Measurements from ENCODE around the gene AOPEP.

The AOPEP gene

GRCh38 chr9:95062596-95063065 lies 336.1 kb downstream of the AOPEP start:
- no peak for DNase-seq (ENCODE audit: low read depth)

DNA sequence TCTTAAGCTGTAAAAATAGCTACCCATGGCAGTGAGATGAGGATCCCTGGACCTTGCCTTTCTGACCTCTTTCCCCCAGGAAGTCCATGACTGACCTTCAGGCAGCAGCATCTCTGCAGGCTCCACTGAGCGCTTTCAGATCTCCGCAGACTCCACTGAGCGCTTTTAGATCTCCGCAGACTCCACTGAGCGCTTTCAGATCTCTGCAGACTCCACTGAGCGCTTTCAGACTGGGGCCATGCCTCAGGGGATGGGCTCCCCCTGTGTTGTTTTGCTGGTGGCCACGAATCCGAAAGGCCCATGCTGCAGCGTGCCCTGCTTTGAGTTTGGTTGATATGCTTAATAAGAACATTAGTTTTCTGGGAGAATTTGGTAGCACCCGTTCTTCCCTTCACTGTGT lies 336.8 kb downstream of the AOPEP start:
- no peak for DNase-seq (ENCODE audit: low read depth)

GRCh38 chr9:95065224-95065623 lies 338.7 kb downstream of the AOPEP start:
- DNase-seq (ENCODE audit: low read depth) = no peak

GRCh38 chr9:95067057-95067456 lies 340.6 kb downstream of the AOPEP start:
- no peak for DNase-seq (ENCODE audit: low read depth)

GRCh38 chr9:95067897-95068296 lies 341.4 kb downstream of the AOPEP start:
- no peak for DNase-seq (ENCODE audit: low read depth)

DNA sequence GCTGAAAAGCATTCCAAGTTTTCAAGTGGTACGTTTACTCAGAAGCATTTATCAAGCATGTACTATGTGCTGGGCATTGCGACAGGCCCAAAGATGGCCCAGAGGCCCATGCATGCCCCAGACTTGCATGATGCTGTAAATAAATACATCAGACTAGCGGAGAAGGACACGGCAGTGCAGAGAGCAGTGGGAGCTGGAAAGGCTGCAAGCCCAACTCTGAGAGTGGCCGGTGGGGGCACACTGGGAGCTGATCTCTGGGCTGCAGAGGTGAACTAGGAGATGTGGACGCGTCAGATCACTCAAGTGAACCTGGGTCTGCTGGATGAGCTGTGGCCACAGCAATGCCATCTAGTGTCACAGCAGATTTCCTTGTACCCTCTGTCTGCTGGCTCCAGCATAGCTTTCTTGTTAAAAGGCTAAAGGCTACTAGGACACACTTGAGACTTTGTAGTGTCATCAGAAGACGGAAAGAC lies 344.1 kb downstream of the AOPEP start:
- DNase-seq (ENCODE audit: low read depth) = no peak

- DNase-seq (ENCODE audit: low read depth) = no peak
Measured at GRCh38 chr9:95071450-95071849, 345.0 kb downstream of the AOPEP start.

- DNase-seq (ENCODE audit: low read depth) = no peak
Measured at GRCh38 chr9:95071925-95072324, 345.4 kb downstream of the AOPEP start.

- DNase-seq (ENCODE audit: low read depth) = no peak
Measured at GRCh38 chr9:95073042-95073607, 346.6 kb downstream of the AOPEP start.

GRCh38 chr9:95073918-95074317 lies 347.4 kb downstream of the AOPEP start:
- no peak for DNase-seq (ENCODE audit: low read depth)

DNA sequence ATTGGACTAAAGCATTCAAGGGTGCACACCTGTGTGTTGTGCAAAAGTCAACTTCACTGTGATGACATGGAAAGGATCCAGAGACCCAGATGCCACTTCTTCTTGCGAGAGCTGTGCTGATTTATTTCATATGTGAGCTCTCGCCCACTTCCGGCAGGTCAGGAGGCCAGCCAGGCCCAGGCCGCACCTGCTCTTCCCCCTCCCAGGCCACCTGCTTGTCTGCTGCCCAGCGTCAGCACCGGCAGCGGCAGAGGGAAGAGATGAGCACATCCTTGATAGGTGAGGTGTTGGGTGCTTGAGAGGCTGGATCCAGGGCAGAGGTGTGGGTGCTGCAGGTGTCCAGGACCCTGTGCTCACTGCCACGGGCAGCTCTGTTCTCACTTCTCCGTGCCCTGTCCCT lies 348.1 kb downstream of the AOPEP start:
- DNase-seq (ENCODE audit: low read depth) = no peak

- no peak for DNase-seq (ENCODE audit: low read depth)
Measured at GRCh38 chr9:95075700-95076099, 349.2 kb downstream of the AOPEP start.

DNA sequence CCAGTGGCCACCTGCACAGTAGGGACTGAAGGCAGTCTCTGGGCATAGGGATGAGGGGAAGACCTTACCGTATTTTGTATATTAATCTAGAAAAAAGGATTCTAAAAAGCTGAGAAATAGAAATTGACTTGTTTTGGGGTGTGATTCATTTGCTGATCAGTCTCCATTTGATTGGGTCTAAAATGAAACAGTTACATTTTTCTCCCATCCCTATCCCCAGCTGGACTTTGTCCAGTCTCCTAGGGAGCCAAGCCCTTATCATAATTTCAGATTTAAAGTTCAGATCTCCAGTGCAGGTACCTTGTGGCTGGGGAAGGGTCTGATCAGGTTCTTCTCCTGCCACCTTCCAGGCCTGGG lies 350.2 kb downstream of the AOPEP start:
- DNase-seq (ENCODE audit: low read depth) = no peak

GRCh38 chr9:95077053-95077765 lies 350.7 kb downstream of the AOPEP start:
- no peak for DNase-seq (ENCODE audit: low read depth)

GRCh38 chr9:95077766-95078370 lies 351.4 kb downstream of the AOPEP start:
- DNase-seq (ENCODE audit: low read depth) = no peak

DNA sequence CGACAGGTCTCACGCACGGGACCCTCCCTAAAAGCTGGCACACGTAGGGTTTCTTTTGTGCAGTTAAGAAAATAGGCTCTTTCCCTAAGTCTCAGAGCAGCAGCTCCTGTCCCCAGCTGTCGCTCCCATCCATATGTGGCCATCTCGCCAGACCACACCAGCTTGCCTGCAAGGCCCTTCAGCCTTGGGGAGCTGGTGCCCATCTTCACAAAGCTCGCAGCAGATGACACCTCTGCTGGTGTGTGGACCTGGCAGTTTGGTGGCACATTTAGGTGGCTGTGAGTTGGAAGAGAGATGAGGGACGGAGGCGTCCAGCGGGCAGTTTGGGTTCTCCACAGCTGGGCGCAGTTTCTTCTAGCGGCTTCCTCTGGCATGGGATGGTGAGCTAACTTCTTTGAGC lies 352.0 kb downstream of the AOPEP start:
- DNase-seq (ENCODE audit: low read depth) = no peak

GRCh38 chr9:95078939-95079338 lies 352.4 kb downstream of the AOPEP start:
- no peak for DNase-seq (ENCODE audit: low read depth)

DNA sequence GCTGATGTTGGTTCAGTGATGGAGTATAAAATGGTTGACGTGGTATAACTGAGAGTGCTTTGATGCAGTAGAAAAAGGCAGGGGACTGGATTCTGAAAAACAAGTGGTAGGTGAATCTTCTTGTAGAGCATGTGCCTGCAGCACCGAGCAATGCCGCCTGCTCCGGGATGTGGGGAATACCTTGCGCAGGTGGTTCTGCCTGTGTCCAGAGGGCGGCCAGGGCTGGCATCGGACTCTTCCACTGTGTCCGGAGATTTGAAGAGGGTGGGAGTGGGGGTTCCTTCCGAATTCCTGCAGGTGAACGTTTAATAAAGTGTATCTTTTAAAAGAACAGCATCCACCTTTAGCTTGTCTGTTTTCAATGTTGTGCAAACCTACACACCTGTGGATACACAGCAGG lies 353.0 kb downstream of the AOPEP start:
- DNase-seq (ENCODE audit: low read depth) = no peak

GRCh38 chr9:95080961-95081647 lies 354.6 kb downstream of the AOPEP start:
- DNase-seq (ENCODE audit: low read depth) = no peak

- no peak for DNase-seq (ENCODE audit: low read depth)
Measured at GRCh38 chr9:95081998-95082397, 355.5 kb downstream of the AOPEP start.

- DNase-seq (ENCODE audit: low read depth) = no peak
Measured at GRCh38 chr9:95082401-95083084, 356.0 kb downstream of the AOPEP start.

DNA sequence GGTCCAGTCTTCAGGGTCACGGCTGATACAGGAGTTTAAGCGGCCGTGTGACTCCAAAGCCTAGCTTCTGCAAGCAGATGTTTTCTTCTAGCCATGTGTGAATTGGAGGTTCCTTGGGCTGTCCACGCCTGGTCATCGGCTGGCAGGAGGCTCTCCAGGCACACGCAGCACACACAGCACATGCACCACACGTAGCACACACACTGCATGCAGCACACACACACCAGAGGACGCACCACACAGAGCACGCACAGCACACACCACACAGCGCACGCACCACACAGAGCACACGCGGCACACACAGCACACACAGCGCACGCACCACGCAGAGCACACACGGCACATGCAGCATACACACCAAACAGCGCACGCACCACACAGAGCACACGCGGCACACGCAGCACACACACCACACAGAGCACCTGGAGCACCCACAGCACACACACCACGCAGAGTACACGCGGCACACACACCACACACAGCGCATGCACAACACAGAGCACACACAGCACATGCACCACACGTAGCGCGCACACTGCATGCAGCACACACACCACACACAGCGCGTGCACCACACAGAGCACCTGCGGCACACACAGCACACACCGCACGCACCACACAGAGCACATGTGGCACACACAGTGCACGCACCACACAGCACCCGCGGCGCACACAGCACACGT lies 356.7 kb downstream of the AOPEP start:
- DNase-seq (ENCODE audit: low read depth) = no peak

Data from stimulated activated CD8-positive, alpha-beta memory T cell treated with anti-CD3 and anti-CD28 coated beads, Interleukin-15, amount 100 ng/mL, for 24 hours (primary cell).